Neuronal stem cell (in vitro differentiated cells): ENCODE results near the gene KLHL30.
A peak's percentile ranks its signal among the peaks of the same experiment; 100 is the strongest.

ENCODE experiments used
- DNase-seq: peaks from one replicate; pipeline ENCODE4 v3.0.0-alpha.2; 2013; ENCODE audit warnings: low spot score
- H2AFZ ChIP-seq: one replicate; pipeline ENCODE4 v1.6.1; 2013; ENCODE audit warnings: mild to moderate bottlenecking, low read length, inconsistent platforms
- H2AK5ac ChIP-seq: 2 replicates; pipeline ENCODE4 v1.6.1; 2013; ENCODE audit warnings: low read depth, mild to moderate bottlenecking, inconsistent platforms, low read length, moderate library complexity, mixed read lengths
- H2BK120ac ChIP-seq: 2 replicates; pipeline ENCODE4 v1.6.1; 2013; ENCODE audit warnings: low read depth, mild to moderate bottlenecking, inconsistent platforms, low read length, moderate library complexity, mixed read lengths
- H2BK12ac ChIP-seq: one replicate; pipeline ENCODE4 v1.6.1; 2013; ENCODE audit warnings: low read length, inconsistent platforms
- H2BK15ac ChIP-seq: 2 replicates; pipeline ENCODE4 v1.6.1; 2013; ENCODE audit warnings: mild to moderate bottlenecking, low read length, inconsistent platforms, mixed read lengths
- H2BK5ac ChIP-seq: one replicate; pipeline ENCODE4 v1.6.1; 2013; ENCODE audit warnings: inconsistent platforms, mild to moderate bottlenecking, low read length, moderate library complexity
- H3K14ac ChIP-seq: one replicate; pipeline ENCODE4 v1.6.1; 2013; ENCODE audit warnings: low read length, inconsistent platforms
- H3K18ac ChIP-seq: 2 replicates; pipeline ENCODE4 v1.6.1; 2013; ENCODE audit warnings: low read length, inconsistent platforms
- H3K23ac ChIP-seq: 2 replicates; pipeline ENCODE4 v1.6.1; 2013; ENCODE audit warnings: low read depth, mild to moderate bottlenecking, mixed read lengths, low read length, inconsistent platforms; ENCODE audit not compliant: poor library complexity
- H3K27ac ChIP-seq: replicated peaks from 3 replicates; pipeline ENCODE4 v1.5.1; 2013; ENCODE audit warnings: low read length, inconsistent platforms
- H3K27me3 ChIP-seq, 3 experiments: 2 replicates each; pipeline ENCODE4 v1.6.1; 2013; ENCODE audit warnings: low read length in 3 of 3, mild to moderate bottlenecking in 2 of 3, inconsistent platforms in 1 of 3, low read depth in 1 of 3, mixed read lengths in 1 of 3, moderate library complexity in 1 of 3; ENCODE audit not compliant: control insufficient read depth in 3 of 3, insufficient read depth in 3 of 3
- H3K36me3 ChIP-seq, 2 donors: replicated peaks in 1 of 2; 2 replicates each; pipeline ENCODE4 v1.6.1; 2013; ENCODE audit warnings: low read length in 2 of 2; ENCODE audit not compliant: control insufficient read depth in 2 of 2, insufficient read depth in 2 of 2
- H3K4ac ChIP-seq: 2 replicates; pipeline ENCODE4 v1.6.1; 2013; ENCODE audit warnings: inconsistent platforms, mild to moderate bottlenecking, low read length, moderate library complexity
- H3K4me1 ChIP-seq, 2 donors: 1 replicate in 1 of 2; 2 replicates in 1 of 2; pipeline ENCODE4 v1.6.1; 2013; ENCODE audit warnings: low read length in 2 of 2, low read depth in 1 of 2; ENCODE audit not compliant: control insufficient read depth in 2 of 2, insufficient read depth in 1 of 2
- H3K4me2 ChIP-seq: one replicate; pipeline ENCODE4 v1.6.1; 2013; ENCODE audit warnings: mild to moderate bottlenecking, low read length, inconsistent platforms; ENCODE audit not compliant: insufficient read depth, poor library complexity, severe bottlenecking
- H3K4me3 ChIP-seq, 2 donors: 2 replicates each; pipeline ENCODE4 v1.5.1; 2013; ENCODE audit warnings: low read length in 2 of 2, mild to moderate bottlenecking in 2 of 2, inconsistent platforms in 1 of 2, moderate library complexity in 1 of 2
- H3K79me1 ChIP-seq: one replicate; pipeline ENCODE4 v1.6.1; 2013; ENCODE audit warnings: low read depth, mild to moderate bottlenecking, inconsistent platforms, low read length, moderate library complexity
- H3K9ac ChIP-seq: one replicate; pipeline ENCODE4 v1.6.1; 2013; ENCODE audit warnings: mild to moderate bottlenecking, low read depth, low read length, inconsistent platforms; ENCODE audit not compliant: poor library complexity
- H3K9me3 ChIP-seq, 2 donors: replicated peaks in 1 of 2; 2 replicates each; pipeline versions ENCODE3 to v1.6.1; 2013; ENCODE audit warnings: low read length in 2 of 2, mild to moderate bottlenecking in 2 of 2, inconsistent platforms in 1 of 2, low read depth in 1 of 2, mixed read lengths in 1 of 2, moderate library complexity in 1 of 2; ENCODE audit not compliant: control insufficient read depth in 2 of 2, insufficient read depth in 1 of 2
- H4K8ac ChIP-seq: one replicate; pipeline ENCODE4 v1.6.1; 2013; ENCODE audit warnings: low read depth, mild to moderate bottlenecking, inconsistent platforms, low read length, moderate library complexity
- H4K91ac ChIP-seq: one replicate; pipeline ENCODE4 v1.6.1; 2013; ENCODE audit warnings: low read length, low read depth, mild to moderate bottlenecking, inconsistent platforms; ENCODE audit not compliant: poor library complexity
- WGBS, 2 donors: extraction: QIAGEN DNeasy Blood & Tissue Kit; methylation state at CpG; one replicate each; pipeline ENCODE4 v1.1.7; 2013; ENCODE audit warnings: missing lambda C conversion rate in 2 of 2, mixed read lengths in 1 of 2; ENCODE audit not compliant: insufficient read length in 2 of 2, insufficient replicate concordance in 1 of 2; ENCODE audit errors: extremely low coverage in 2 of 2; 5-methylcytosine and 5-hydroxymethylcytosine counted together

KLHL30 gene

DNA sequence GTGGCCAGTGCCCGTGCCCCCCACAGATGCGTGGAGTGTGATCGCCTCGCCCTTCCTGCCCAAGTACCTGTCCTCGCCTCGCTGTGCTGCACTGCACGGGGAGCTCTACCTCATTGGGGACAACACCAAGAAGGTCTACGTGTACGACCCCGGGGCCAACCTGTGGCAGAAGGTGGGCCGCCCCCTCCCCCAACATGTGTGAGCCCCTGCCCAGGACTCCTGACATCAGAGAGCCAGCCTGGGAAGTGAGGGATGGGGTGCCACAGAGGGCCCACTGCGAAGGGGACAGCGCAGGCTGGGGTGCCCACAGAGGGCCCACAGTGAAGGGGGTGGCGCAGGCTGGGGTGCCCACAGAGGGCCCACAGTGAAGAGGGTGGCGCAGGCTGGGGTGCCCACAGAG lies 10.5 kb downstream of the KLHL30 start:
- H2BK12ac ChIP-seq: peak overlapping the region; percentile 41
- no peak overlapping the region for H4K8ac ChIP-seq
- H3K27ac ChIP-seq: no peak overlapping the region
- peaks cover 0 to 8% of the 10 kb centered on the region in 2 donors for H3K4me1 ChIP-seq
- no peak for DNase-seq
- H3K4ac ChIP-seq: peak overlapping the region; percentile 53
- peak overlapping the region; percentile 98 for H2AK5ac ChIP-seq
- H3K9ac ChIP-seq: no peak overlapping the region
- H3K36me3 ChIP-seq: no peaks in the 10 kb centered on the region
- H3K9me3 ChIP-seq: peaks cover 0 to 2% of the 10 kb centered on the region in 2 donors
- WGBS, 2 donors: no CpG with 5 or more reads among the region's 15 CpGs
- no peak overlapping the region for H3K4me3 ChIP-seq
- H3K18ac ChIP-seq: peak overlapping the region; percentile 71
- no peak overlapping the region for H2AFZ ChIP-seq
- no peak overlapping the region for H3K4me2 ChIP-seq
- H2BK15ac ChIP-seq: peak overlapping the region; percentile 97
- no peak overlapping the region for H2BK5ac ChIP-seq
- H3K14ac ChIP-seq: no peak overlapping the region
- no peak overlapping the region for H4K91ac ChIP-seq
- H3K79me1 ChIP-seq: peaks cover 1% of the 10 kb centered on the region
- peaks cover 0 to 9% (median 0%) of the 10 kb centered on the region in 3 experiments for H3K27me3 ChIP-seq
- no peak overlapping the region for H3K23ac ChIP-seq
- H2BK120ac ChIP-seq: no peak overlapping the region

DNA sequence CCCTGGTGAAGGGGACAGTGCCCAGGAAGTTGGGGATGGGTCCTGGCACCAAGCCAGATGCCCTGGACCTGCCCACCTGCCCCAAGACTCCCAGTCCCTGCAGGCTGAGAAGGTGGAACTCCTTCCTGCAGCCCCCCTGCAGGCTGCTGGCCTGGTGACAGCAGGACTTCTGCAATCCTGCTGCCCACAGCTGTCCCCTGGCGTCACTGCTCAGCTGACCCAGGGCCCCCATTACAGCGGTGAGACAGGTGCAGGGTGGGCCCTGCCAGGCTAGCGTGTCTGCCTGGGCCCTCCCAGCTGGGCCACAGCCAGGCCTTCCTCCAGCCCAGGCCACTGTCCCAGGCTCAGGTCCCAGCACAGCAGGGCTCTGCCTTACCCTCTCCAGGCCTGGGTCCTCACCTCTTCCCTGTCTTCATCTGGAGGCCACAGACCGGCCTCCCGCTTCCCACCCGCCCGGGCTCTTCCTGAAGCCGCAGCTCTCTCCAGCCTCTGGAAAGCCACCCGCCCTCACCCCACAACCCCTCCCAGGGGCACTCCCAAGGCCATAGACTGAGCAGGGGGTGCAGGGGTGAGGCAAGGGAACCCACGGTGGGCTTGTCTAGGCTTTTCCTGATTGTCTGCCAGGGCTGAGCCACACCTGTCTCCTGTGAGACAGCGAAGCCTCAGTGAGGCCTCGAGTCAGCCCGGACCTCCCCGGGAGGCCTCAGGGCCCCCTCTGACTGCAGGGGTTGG lies 11.5 kb downstream of the KLHL30 start:
- Histone ChIP-seq H2BK15ac (peak overlapping the region; percentile 97), H3K27me3 (peaks cover 0 to 9% (median 0%) of the 10 kb centered on the region in 3 experiments), H3K4me2 (no peak overlapping the region), H3K23ac (peak overlapping the region; percentile 31), H2BK5ac (peak overlapping the region; percentile 75), H2BK12ac (peak overlapping the region; percentile 41), H2AFZ (no peak overlapping the region), H2AK5ac (peak overlapping the region; percentile 98), H3K9me3 (peaks cover 0 to 8% of the 10 kb centered on the region in 2 donors), H3K36me3 (no peaks in the 10 kb centered on the region), H3K4me3 (no peak overlapping the region), H3K4me1 (peaks cover 0 to 8% of the 10 kb centered on the region in 2 donors), H3K14ac (peak overlapping the region; percentile 56), H3K9ac (peak overlapping the region; percentile 60), H3K79me1 (peaks cover 1% of the 10 kb centered on the region), H3K4ac (no peak overlapping the region), H3K18ac (peak overlapping the region; percentile 38), H4K8ac (peak overlapping the region; percentile 92), H4K91ac (no peak overlapping the region), H3K27ac (no peak overlapping the region), H2BK120ac (peak overlapping the region; percentile 47)
- no CpG with 5 or more reads among the region's 14 CpGs for whole genome bisulfite sequencing, 2 donors
- DNase-seq: no peak

DNA sequence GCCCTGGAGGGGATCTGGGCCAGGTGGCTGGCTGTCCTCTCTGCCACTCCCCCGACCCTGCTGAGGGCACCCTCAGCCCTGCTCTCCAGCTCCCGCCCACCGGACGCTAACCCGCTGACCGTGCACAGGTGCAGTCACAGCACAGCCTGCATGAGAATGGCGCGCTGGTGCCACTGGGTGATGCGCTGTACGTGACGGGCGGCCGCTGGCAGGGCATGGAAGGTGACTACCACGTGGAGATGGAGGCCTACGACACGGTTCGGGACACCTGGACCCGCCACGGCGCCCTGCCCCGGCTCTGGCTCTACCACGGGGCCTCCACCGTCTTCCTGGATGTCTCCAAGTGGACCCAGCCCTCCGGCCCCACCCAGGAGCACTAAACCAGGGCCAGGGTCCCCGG lies 12.2 kb downstream of the KLHL30 start:
- no peak overlapping the region for H3K4me3 ChIP-seq
- H3K27me3 ChIP-seq: peaks cover 0 to 5% (median 0%) of the 10 kb centered on the region in 3 experiments
- no peak overlapping the region for H3K27ac ChIP-seq
- no CpG with 5 or more reads among the region's 25 CpGs for WGBS, 2 donors
- H3K4me2 ChIP-seq: no peak overlapping the region
- peaks cover 2 to 12% of the 10 kb centered on the region in 2 donors for H3K4me1 ChIP-seq
- peak overlapping the region; percentile 72 for H4K91ac ChIP-seq
- H2BK5ac ChIP-seq: peak overlapping the region; percentile 75
- H2BK12ac ChIP-seq: peak overlapping the region; percentile 90
- peak overlapping the region; percentile 88 for H3K18ac ChIP-seq
- peak overlapping the region; percentile 72 for H2BK120ac ChIP-seq
- peak overlapping the region; percentile 84 for H3K4ac ChIP-seq
- peaks cover 0 to 8% of the 10 kb centered on the region in 2 donors for H3K9me3 ChIP-seq
- peaks cover 1% of the 10 kb centered on the region for H3K79me1 ChIP-seq
- peak overlapping the region; percentile 97 for H3K23ac ChIP-seq
- peak overlapping the region; percentile 79 for H2BK15ac ChIP-seq
- no peak overlapping the region for H2AFZ ChIP-seq
- no peak for DNase-seq
- H3K9ac ChIP-seq: peak overlapping the region; percentile 30
- H2AK5ac ChIP-seq: peak overlapping the region; percentile 98
- H3K36me3 ChIP-seq: no peaks in the 10 kb centered on the region
- peak overlapping the region; percentile 84 for H3K14ac ChIP-seq
- no peak overlapping the region for H4K8ac ChIP-seq

DNA sequence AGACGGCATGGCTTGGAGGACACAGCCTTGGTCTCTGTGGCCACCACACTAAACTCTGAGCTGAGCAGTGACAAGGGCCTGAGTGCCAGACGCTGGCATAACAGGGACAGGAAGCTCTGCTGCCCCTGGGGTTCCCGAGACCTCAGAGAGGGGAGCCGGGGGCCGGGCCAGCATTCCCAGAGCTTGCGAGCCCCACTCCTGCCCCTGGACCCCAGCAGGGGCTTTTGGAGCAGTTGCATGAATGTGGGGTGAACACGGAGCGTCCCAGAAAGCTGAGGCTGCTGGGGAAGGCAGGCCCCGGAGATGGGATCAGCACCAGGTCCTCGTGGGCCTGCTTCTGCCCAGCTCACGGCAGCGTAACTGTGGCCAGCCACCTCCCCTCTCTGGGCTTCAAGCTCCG lies 12.7 kb downstream of the KLHL30 start:
- Histone ChIP-seq H3K9me3 (peaks cover 0 to 8% of the 10 kb centered on the region in 2 donors), H3K4me1 (peaks cover 6 to 12% of the 10 kb centered on the region in 2 donors), H2AK5ac (peak overlapping the region; percentile 96), H2AFZ (no peak overlapping the region), H3K4me3 (no peak overlapping the region), H3K4me2 (no peak overlapping the region), H3K18ac (peak overlapping the region; percentile 88), H2BK5ac (peak overlapping the region; percentile 75), H2BK15ac (peak overlapping the region; percentile 79), H4K8ac (no peak overlapping the region), H3K36me3 (no peaks in the 10 kb centered on the region), H3K27ac (no peak overlapping the region), H3K79me1 (peaks cover 1% of the 10 kb centered on the region), H3K14ac (peak overlapping the region; percentile 84), H3K4ac (no peak overlapping the region), H3K27me3 (peaks cover 0 to 5% (median 0%) of the 10 kb centered on the region in 3 experiments), H3K23ac (no peak overlapping the region), H2BK12ac (no peak overlapping the region), H4K91ac (no peak overlapping the region), H2BK120ac (peak overlapping the region; percentile 72), H3K9ac (peak overlapping the region; percentile 4)
- DNase-seq: no peak
- no CpG with 5 or more reads among the region's 13 CpGs for WGBS, 2 donors
